ENCODE measurements around the gene ERAP2. TPM values are rescaled to one million over a fixed set of nuclear protein-coding genes. Genes with fewer than 3 reads are reported as not detected.
A peak's percentile ranks its signal among the peaks of the same experiment; 100 is the strongest.
"Not testable (repeated sequence)": the region's sequence is repeated elsewhere in the genome, so short reads cannot be mapped to it uniquely, and the experiment has no call there.

The ERAP2 gene
- total RNA-seq, 4 donors from 2014 or later = 5.7 to 20.9 (median 13.7) TPM

- WGBS, 2 donors = 66 to 78% methylated on average over 4 to 11 of the region's 14 CpGs
- no peaks in the 10 kb centered on the region for H3K4me1 ChIP-seq
- intact Hi-C loops (cut with DNase I) = no loop called here
- no peak for DNase-seq
- TF ChIP-seq CTCF (IDR thresholded peaks at IDR 0.05) = no peak
- no peak for TF ChIP-seq POLR2A (IDR thresholded peaks at IDR 0.05)
- no peak overlapping the region for H3K4me3 ChIP-seq
- H3K36me3 ChIP-seq = no peaks in the 10 kb centered on the region
- H3K27me3 ChIP-seq = peaks cover 0 to 20% (median 0%) of the 10 kb centered on the region in 4 donors
- no peak overlapping the region for H3K27ac ChIP-seq
- H3K9me3 ChIP-seq = no peaks in the 10 kb centered on the region
These were observed 39.0 kb upstream of the ERAP2 start for GRCh38 chr5:96837303-96837702.

- intact Hi-C loops (cut with DNase I) = no loop called here
- peaks cover 0 to 11% (median 0%) of the 10 kb centered on the region in 4 donors for H3K27me3 ChIP-seq
- DNase-seq = no peak
- H3K4me3 ChIP-seq = no peak overlapping the region
- TF ChIP-seq CTCF (IDR thresholded peaks at IDR 0.05) = no peak
- no peak for TF ChIP-seq POLR2A (IDR thresholded peaks at IDR 0.05)
- no peaks in the 10 kb centered on the region for H3K9me3 ChIP-seq
- WGBS, 2 donors = 60 to 78% methylated on average over 1 to 2 of the region's 2 CpGs
- no peak overlapping the region for H3K27ac ChIP-seq
- no peaks in the 10 kb centered on the region for H3K36me3 ChIP-seq
- no peaks in the 10 kb centered on the region for H3K4me1 ChIP-seq
These were observed 37.9 kb upstream of the ERAP2 start for GRCh38 chr5:96838201-96839070.

DNA sequence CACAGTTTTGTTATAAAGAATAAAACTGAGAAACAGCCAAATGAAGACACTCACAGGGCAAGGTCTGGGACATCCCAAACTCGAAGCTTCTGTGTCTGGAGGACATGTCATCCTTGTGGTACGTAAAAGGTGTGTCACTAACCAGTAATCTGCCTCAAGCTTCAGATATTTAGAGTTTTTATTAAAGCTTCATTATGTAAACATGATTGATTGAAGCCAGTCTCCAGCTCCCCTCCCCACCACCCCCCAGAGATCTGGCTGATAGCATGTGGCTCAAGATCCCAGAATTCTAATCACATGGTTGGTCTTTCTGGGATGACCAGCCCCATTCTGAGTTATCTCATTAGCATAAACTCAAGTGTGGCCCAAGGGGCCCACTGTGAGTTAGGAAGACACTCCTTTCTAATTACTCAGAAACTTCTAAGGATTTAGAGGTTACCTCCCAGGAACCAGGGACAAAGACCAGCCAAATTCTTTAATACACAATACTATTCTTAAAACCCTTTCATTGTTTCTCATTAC is 37.2 kb upstream of the ERAP2 start:
- Histone ChIP-seq H3K27ac (no peak overlapping the region), H3K4me3 (no peak overlapping the region), H3K4me1 (no peaks in the 10 kb centered on the region), H3K36me3 (no peaks in the 10 kb centered on the region), H3K27me3 (peaks cover 0 to 7% (median 0%) of the 10 kb centered on the region in 4 donors), H3K9me3 (no peaks in the 10 kb centered on the region)
- intact Hi-C loops (cut with DNase I) = no loop called here
- TF ChIP-seq CTCF (IDR thresholded peaks at IDR 0.05) (no peak), POLR2A (IDR thresholded peaks at IDR 0.05) (no peak)
- WGBS, 2 donors = 81 to 97% methylated on average over 2 of the region's 2 CpGs
- no peak for DNase-seq

- H3K27me3 ChIP-seq; H3K9me3 ChIP-seq; H3K27ac ChIP-seq; H3K4me3 ChIP-seq; DNase-seq; H3K4me1 ChIP-seq; intact Hi-C loops (cut with DNase I); H3K36me3 ChIP-seq: not testable (repeated sequence)
- WGBS, 2 donors = 76 to 79% methylated on average over 6 of the region's 6 CpGs
These were observed 34.4 kb upstream of the ERAP2 start for GRCh38 chr5:96841931-96842330.

- DNase-seq = no peak
- H3K4me1 ChIP-seq = no peaks in the 10 kb centered on the region
- TF ChIP-seq POLR2A (IDR thresholded peaks at IDR 0.05) (no peak), CTCF (IDR thresholded peaks at IDR 0.05) (no peak)
- H3K36me3 ChIP-seq = no peaks in the 10 kb centered on the region
- peak overlapping the region in 1 of 4 donors; percentile 19 for H3K4me3 ChIP-seq
- no peaks in the 10 kb centered on the region for H3K9me3 ChIP-seq
- WGBS, 2 donors = 78 to 96% methylated on average over 3 of the region's 3 CpGs
- H3K27me3 ChIP-seq = no peaks in the 10 kb centered on the region
- no peak overlapping the region for H3K27ac ChIP-seq
- intact Hi-C loops (cut with DNase I) = no loop called here
These were observed 33.2 kb upstream of the ERAP2 start for GRCh38 chr5:96843140-96843539.

All from esophagus squamous epithelium (tissue), 5 donors.